ENCODE measurements around the gene MAGEA11. TPM values are rescaled to one million over a fixed set of nuclear protein-coding genes. Genes with fewer than 3 reads are reported as not detected.
A peak's percentile ranks its signal among the peaks of the same experiment; 100 is the strongest.

The MAGEA11 gene
- total and polyA plus RNA-seq, 9 of the 15 experiments (the other 6 are each of a cell fraction or from before 2014, with no cell fraction given): 0.04 to 0.18 TPM; not detected in 7

GRCh38 chrX:149717803-149718202 is 5.9 kb downstream of the MAGEA11 start:
- no peaks in the 10 kb centered on the region for H3K79me2 ChIP-seq (ENCODE audit: control insufficient read depth, insufficient read depth, low read length)
- TF ChIP-seq ZNF695 (CRISPR knock-in tag; IDR thresholded peaks at IDR 0.05) (no peak), HNRNPL (IDR thresholded peaks at IDR 0.05; ENCODE audit: low read depth, low read length) (no peak), ZNF583 (CRISPR knock-in tag; IDR thresholded peaks at IDR 0.05) (no peak), KDM5B (IDR thresholded peaks at IDR 0.05; ENCODE audit: insufficient replicate concordance, low read depth, low read length) (no peak), ZNF780A (CRISPR knock-in tag; IDR thresholded peaks at IDR 0.05) (no peak), TCFL5 (CRISPR knock-in tag; conservative IDR thresholded peaks at IDR 0.05) (no peak), BMI1 (IDR thresholded peaks at IDR 0.05; ENCODE audit: low read length) (no peak), BCL6 (CRISPR knock-in tag; IDR thresholded peaks at IDR 0.05) (no peak)
- H4K20me1 ChIP-seq (replicated peaks; ENCODE audit: control insufficient read depth, insufficient read depth, low read length): 0 out of 2 replicates have a peak, but pooled peaks cover 3% of the 10 kb centered on the region
- no peak overlapping the region for H3K4me3 ChIP-seq
- H3K4me1 ChIP-seq (replicated peaks in 1 of 2; ENCODE audit: control insufficient read depth in 2 of 2, insufficient read depth in 2 of 2, low read length in 2 of 2): no peaks in the 10 kb centered on the region; a peak in 1 of 5 replicates
- H3K27me3 ChIP-seq (ENCODE audit: control insufficient read depth in 2 of 2, insufficient read depth in 2 of 2, low read length in 2 of 2): peaks cover 2 to 7% of the 10 kb centered on the region in 2 experiments; a peak in 2 of 5 replicates
- H3K9me3 ChIP-seq (replicated peaks; ENCODE audit: control insufficient read depth, insufficient read depth, low read depth, low read length): no peaks in the 10 kb centered on the region
- ATAC-seq (no peak), FAIRE-seq (no peak), DNase-seq (ENCODE audit: extremely low read depth in 1 of 4, low spot score in 3 of 4) (no peak)
- no TSS peak for BruUV-seq (replicated peaks)
- H3K4me2 ChIP-seq (ENCODE audit: insufficient read depth, low read length): no peak overlapping the region
- no peak overlapping the region for H2AFZ ChIP-seq (ENCODE audit: low read depth, low read length)
- intact Hi-C loops (cut with micrococcal nuclease): no loop called here
- in situ Hi-C loops (cut with MboI): no loop called here
- whole genome bisulfite sequencing (ENCODE audit: insufficient coverage, low coverage, missing lambda C conversion rate): 0% methylated on average over 3 of the region's 5 CpGs
- ChIA-PET CTCF (ENCODE audit: low intra/inter-chr PET ratio) (no interaction called here), POLR2A (no interaction called here)
- no peaks in the 10 kb centered on the region for H3K9me1 ChIP-seq (ENCODE audit: control insufficient read depth, insufficient read depth, low read length)
- H3K27ac ChIP-seq (ENCODE audit: extremely low read depth, low read depth, low read length): no peak overlapping the region
- H3K9ac ChIP-seq (ENCODE audit: insufficient read depth in 1 of 2, low read depth in 2 of 2, low read length in 2 of 2): no peak overlapping the region
- no peaks in the 10 kb centered on the region for H3K36me3 ChIP-seq (ENCODE audit: control insufficient read depth, insufficient read depth, low read length)

- BruUV-seq (replicated peaks): no TSS peak
- H3K4me2 ChIP-seq (ENCODE audit: insufficient read depth, low read length): no peak overlapping the region
- H3K27me3 ChIP-seq (ENCODE audit: control insufficient read depth in 2 of 2, insufficient read depth in 2 of 2, low read length in 2 of 2): peaks cover 2 to 7% of the 10 kb centered on the region in 2 experiments; a peak in 2 of 5 replicates
- FAIRE-seq (no peak), ATAC-seq (no peak), DNase-seq (ENCODE audit: extremely low read depth in 1 of 4, low spot score in 3 of 4) (no peak)
- no peak overlapping the region for H3K9ac ChIP-seq (ENCODE audit: insufficient read depth in 1 of 2, low read depth in 2 of 2, low read length in 2 of 2)
- no peaks in the 10 kb centered on the region for H3K9me1 ChIP-seq (ENCODE audit: control insufficient read depth, insufficient read depth, low read length)
- H3K79me2 ChIP-seq (ENCODE audit: control insufficient read depth, insufficient read depth, low read length): no peaks in the 10 kb centered on the region
- CTCF ChIA-PET (ENCODE audit: low intra/inter-chr PET ratio): no interaction called here
- no peaks in the 10 kb centered on the region for H3K9me3 ChIP-seq (replicated peaks; ENCODE audit: control insufficient read depth, insufficient read depth, low read depth, low read length)
- no peak overlapping the region for H3K27ac ChIP-seq (ENCODE audit: extremely low read depth, low read depth, low read length)
- 0% methylated on average over 1 of the region's 1 CpG for WGBS (ENCODE audit: insufficient coverage, low coverage, missing lambda C conversion rate)
- no peak overlapping the region for H2AFZ ChIP-seq (ENCODE audit: low read depth, low read length)
- no peaks in the 10 kb centered on the region; a peak in 1 of 5 replicates for H3K4me1 ChIP-seq (replicated peaks in 1 of 2; ENCODE audit: control insufficient read depth in 2 of 2, insufficient read depth in 2 of 2, low read length in 2 of 2)
- no peak for TF ChIP-seq GTF2A2 (tag; IDR thresholded peaks at IDR 0.05)
- no peak for TF ChIP-seq GATAD2A (IDR thresholded peaks at IDR 0.05)
- peak; percentile 64 for TF ChIP-seq TFE3 (CRISPR knock-in tag; IDR thresholded peaks at IDR 0.05)
- 0 out of 2 replicates have a peak, but pooled peaks have one; percentile 30 for TF ChIP-seq CEBPB (tag; IDR thresholded peaks at IDR 0.05)
- no peak overlapping the region for H3K4me3 ChIP-seq
- intact Hi-C loops (cut with micrococcal nuclease): no loop called here
- H3K36me3 ChIP-seq (ENCODE audit: control insufficient read depth, insufficient read depth, low read length): no peaks in the 10 kb centered on the region
- POLR2A ChIA-PET: no interaction called here
- H4K20me1 ChIP-seq (replicated peaks; ENCODE audit: control insufficient read depth, insufficient read depth, low read length): 0 out of 2 replicates have a peak, but pooled peaks cover 3% of the 10 kb centered on the region
- in situ Hi-C loops (cut with MboI): no loop called here
These were observed 6.9 kb downstream of the MAGEA11 start for GRCh38 chrX:149718757-149719156.

Measured in K562 (cell line).